ENCODE results near the gene MAZ. TPM values are rescaled to one million over a fixed set of nuclear protein-coding genes. Genes with fewer than 3 reads are reported as not detected.

Gene MAZ
- total and polyA plus RNA-seq, 7 experiments from 2014 or later, result 36.9 to 424 (median 202) TPM

DNA sequence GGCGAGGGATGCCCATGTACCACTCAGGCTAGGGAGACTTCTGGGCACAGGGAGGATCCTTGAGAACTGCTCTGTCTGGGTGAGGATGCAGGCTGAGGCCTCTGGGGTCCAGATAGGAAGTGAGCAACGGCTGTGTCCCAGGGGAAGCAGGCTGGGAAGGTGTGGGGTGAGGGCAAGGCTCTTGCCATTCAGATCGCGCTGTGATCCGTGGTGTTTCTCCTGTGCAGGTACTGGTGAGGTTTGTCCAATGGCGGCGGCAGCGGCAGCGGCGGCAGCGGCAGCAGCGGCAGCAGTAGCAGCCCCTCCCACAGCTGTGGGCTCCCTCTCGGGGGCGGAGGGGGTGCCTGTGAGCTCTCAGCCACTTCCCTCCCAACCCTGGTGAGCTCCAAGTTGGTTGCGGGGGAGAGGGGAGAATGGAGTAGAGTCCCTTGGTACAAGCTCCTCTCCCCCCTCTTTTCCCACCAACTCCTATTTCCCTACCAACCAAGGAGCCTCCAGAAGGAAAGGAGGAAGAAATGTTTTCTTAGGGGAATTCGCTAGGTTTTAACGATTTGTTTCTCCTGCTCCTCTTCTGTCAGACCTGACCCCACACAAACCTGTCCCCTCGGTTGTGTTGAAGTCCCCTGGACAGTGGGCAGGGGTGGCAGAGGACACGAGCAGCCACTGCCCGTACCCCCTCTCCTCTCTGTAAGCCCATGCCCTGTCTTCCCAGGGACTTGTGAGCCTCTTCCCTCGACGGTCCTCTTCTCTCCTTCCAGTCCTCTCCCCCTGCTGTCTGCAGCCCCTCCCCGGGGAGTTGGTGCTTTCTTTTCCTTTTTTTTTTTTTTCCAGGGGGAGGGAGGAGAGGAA, 3.7 kb downstream of the MAZ start:
- CTCF ChIA-PET, result interaction anchor here (0.6 to 3.0 kb wide), 4 partner anchors 10 to 195 kb away, joined by 3 to 13 read pairs (median 4); partner anchors contain the start of gene MVP
- Histone ChIP-seq H3K4me1 (ENCODE audit: control insufficient read depth in 2 of 2, insufficient read depth in 2 of 2, low read length in 2 of 2) (peaks cover 31 to 44% of the 10 kb centered on the region in 2 donors), H3K4me3 (ENCODE audit: low read length) (peak overlapping the region; percentile 80)

DNA sequence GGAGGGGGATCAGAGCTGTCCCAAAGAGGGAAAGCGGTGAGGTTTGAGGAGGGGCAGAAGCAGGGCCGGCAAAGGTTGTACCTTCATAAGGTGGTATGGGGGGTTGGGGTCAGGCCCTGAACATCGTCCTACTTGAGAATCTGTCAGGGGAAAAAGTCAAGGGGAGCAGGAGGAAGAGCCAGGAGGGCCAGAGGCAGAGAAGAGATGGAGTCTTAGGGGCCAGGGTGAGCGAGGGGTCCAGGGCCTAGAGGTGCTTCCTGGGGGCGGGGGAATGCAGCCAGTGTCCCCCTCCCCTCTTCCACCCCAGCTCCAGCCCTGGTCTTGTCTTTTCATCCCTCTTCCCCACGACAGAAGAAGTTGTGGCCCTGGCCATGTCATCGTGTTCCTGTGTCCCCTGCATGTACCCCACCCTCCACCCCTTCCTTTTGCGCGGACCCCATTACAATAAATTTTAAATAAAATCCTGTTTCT, 4.4 kb downstream of the MAZ start:
- Histone ChIP-seq H3K4me3 (ENCODE audit: low read length) (peak overlapping the region; percentile 80), H3K27me3 (ENCODE audit: control insufficient read depth in 2 of 2, insufficient read depth in 2 of 2, low read length in 2 of 2) (no peaks in the 10 kb centered on the region), H3K36me3 (ENCODE audit: control insufficient read depth in 2 of 3, insufficient read depth in 3 of 3, low read length in 3 of 3) (peaks cover 0 to 14% (median 8%) of the 10 kb centered on the region in 3 experiments), H3K4me1 (ENCODE audit: control insufficient read depth in 2 of 2, insufficient read depth in 2 of 2, low read length in 2 of 2) (peaks cover 35 to 46% of the 10 kb centered on the region in 2 donors), H3K27ac (ENCODE audit: low read depth, low read length) (peak overlapping the region; percentile 79), H3K9me3 (ENCODE audit: control insufficient read depth in 2 of 3, low read length in 3 of 3) (no peaks in the 10 kb centered on the region)
- peaks cover 0 to 26% (median 3%) of the 10 kb centered on the region in 5 donors for H3K36me3 Mint-ChIP-seq
- intact Hi-C loops (cut with micrococcal nuclease), result loop anchor here in 1 of 2 donors (10.0 kb wide), 1 partner anchor 216 kb away; no protein-coding TSS in a partner anchor
- ChIA-PET CTCF (interaction anchor here (1.9 to 3.0 kb wide), 2 partner anchors 37 to 110 kb away, joined by 4 to 13 read pairs; no protein-coding TSS in a partner anchor), POLR2A (interaction anchor here (1.0 to 6.5 kb wide), 10 partner anchors 10 to 255 kb away, joined by 3 to 75 read pairs (median 9); partner anchors contain the start of genes ALDOA, KIF22 and MVP)
- peaks cover 0 to 23% (median 0%) of the 10 kb centered on the region in 5 donors for H3K27me3 Mint-ChIP-seq
- no peak for ATAC-seq
- peaks cover 0 to 5% (median 0%) of the 10 kb centered on the region in 11 donors for H3K9me3 Mint-ChIP-seq
- DNase-seq, result no peak
- H3K4me1 Mint-ChIP-seq, result peaks cover 29 to 65% (median 56%) of the 10 kb centered on the region in 7 donors
- peak overlapping the region; percentile 72 to 97 (median 90) for H3K27ac Mint-ChIP-seq
- peak overlapping the region; percentile 84 to 96 (median 90) for H3K4me3 Mint-ChIP-seq

More for the DNA sequence above, 3.7 kb downstream of the MAZ start:
- H3K27me3 Mint-ChIP-seq, result peaks cover 0 to 22% (median 0%) of the 10 kb centered on the region in 5 donors
- Histone ChIP-seq H3K36me3 (ENCODE audit: control insufficient read depth in 2 of 3, insufficient read depth in 3 of 3, low read length in 3 of 3) (peaks cover 0 to 14% (median 8%) of the 10 kb centered on the region in 3 experiments), H3K27me3 (ENCODE audit: control insufficient read depth in 2 of 2, insufficient read depth in 2 of 2, low read length in 2 of 2) (no peaks in the 10 kb centered on the region), H3K9me3 (ENCODE audit: control insufficient read depth in 2 of 3, low read length in 3 of 3) (no peaks in the 10 kb centered on the region), H3K27ac (ENCODE audit: low read depth, low read length) (peak overlapping the region; percentile 79)
- peaks cover 30 to 64% (median 54%) of the 10 kb centered on the region in 7 donors for H3K4me1 Mint-ChIP-seq
- ATAC-seq, result no peak
- peaks cover 0 to 29% (median 3%) of the 10 kb centered on the region in 5 donors for H3K36me3 Mint-ChIP-seq
- peak overlapping the region; percentile 76 to 96 (median 88) for H3K4me3 Mint-ChIP-seq
- DNase-seq, result peak in 6 of 9 donors; percentile 27 to 52 (median 39)
- intact Hi-C loops (cut with micrococcal nuclease), result loop anchor here (2.0 to 10.0 kb wide), 8 partner anchors 63 to 1112 kb away; partner anchors contain the start of genes ALDOA (in 1 of the 2), C16orf54 (in 1 of the 2), FBRS (in 1 of the 2) and FBXL19 (in 1 of the 2)
- peak overlapping the region; percentile 72 to 97 (median 90) for H3K27ac Mint-ChIP-seq
- H3K9me3 Mint-ChIP-seq, result peaks cover 0 to 1% (median 0%) of the 10 kb centered on the region in 11 donors
- POLR2A ChIA-PET, result interaction anchor here (1.2 to 6.5 kb wide), 8 partner anchors 11 to 255 kb away, joined by 3 to 75 read pairs (median 20); partner anchors contain the start of genes ALDOA, KIF22 and MVP

DNA sequence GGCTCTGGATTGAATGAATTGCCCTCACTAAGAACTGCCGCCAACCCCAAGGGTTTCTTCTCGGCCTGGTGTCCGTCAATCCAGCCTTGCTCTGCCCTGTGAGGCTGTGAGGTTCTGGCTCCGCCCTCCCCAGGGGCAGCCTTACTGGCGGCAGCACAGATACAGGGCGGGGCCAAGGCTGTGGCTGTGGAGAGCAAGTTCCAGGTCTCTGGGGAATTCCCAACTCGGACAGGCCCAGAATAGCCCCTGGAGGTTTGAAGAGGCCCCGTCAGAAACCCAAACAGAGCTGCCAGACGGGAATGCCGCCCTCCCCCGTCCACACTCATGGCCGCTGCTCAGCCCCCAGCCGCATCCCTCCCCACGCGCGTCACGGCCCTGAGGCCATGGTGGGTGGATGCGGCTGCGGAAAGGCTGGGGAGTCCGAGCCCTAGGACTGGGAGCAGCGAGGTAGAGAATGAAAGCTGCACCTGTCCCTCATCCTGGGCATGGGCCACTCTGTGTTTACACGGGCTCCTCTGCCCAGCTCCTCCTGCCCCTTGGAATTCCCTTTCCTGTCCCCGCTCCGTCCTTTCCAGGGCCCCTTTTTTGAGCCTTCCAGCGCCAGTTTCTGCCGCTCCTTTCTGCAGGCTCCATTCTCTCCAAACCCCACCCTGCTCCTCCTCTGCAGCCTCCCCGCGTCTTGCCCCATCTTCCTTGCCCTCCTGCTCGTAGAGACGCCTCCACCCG, 5.0 kb downstream of the MAZ start:
- ATAC-seq, result peak; percentile 41
- Mint-ChIP-seq H3K4me3 (peak overlapping the region; percentile 84 to 96 (median 90)), H3K36me3 (peaks cover 0 to 28% (median 3%) of the 10 kb centered on the region in 5 donors), H3K9me3 (peaks cover 0 to 7% (median 0%) of the 10 kb centered on the region in 11 donors), H3K27ac (peak overlapping the region; percentile 72 to 97 (median 90)), H3K27me3 (peaks cover 0 to 25% (median 0%) of the 10 kb centered on the region in 5 donors), H3K4me1 (peaks cover 29 to 68% (median 59%) of the 10 kb centered on the region in 7 donors)
- ChIA-PET CTCF (interaction anchor here (0.6 to 3.0 kb wide), 3 partner anchors 37 to 120 kb away, joined by 3 to 13 read pairs (median 4); no protein-coding TSS in a partner anchor), POLR2A (interaction anchor here (0.6 to 6.5 kb wide), 7 partner anchors 10 to 110 kb away, joined by 3 to 75 read pairs (median 7); partner anchors contain the start of genes KIF22 and MVP)
- Histone ChIP-seq H3K27me3 (ENCODE audit: control insufficient read depth in 2 of 2, insufficient read depth in 2 of 2, low read length in 2 of 2) (no peaks in the 10 kb centered on the region), H3K4me3 (ENCODE audit: low read length) (peak overlapping the region; percentile 80), H3K9me3 (ENCODE audit: control insufficient read depth in 2 of 3, low read length in 3 of 3) (no peaks in the 10 kb centered on the region), H3K27ac (ENCODE audit: low read depth, low read length) (peak overlapping the region; percentile 79), H3K4me1 (ENCODE audit: control insufficient read depth in 2 of 2, insufficient read depth in 2 of 2, low read length in 2 of 2) (peaks cover 35 to 46% of the 10 kb centered on the region in 2 donors), H3K36me3 (ENCODE audit: control insufficient read depth in 2 of 3, insufficient read depth in 3 of 3, low read length in 3 of 3) (peaks cover 0 to 14% (median 8%) of the 10 kb centered on the region in 3 experiments)
- intact Hi-C loops (cut with micrococcal nuclease), result loop anchor here in 1 of 2 donors (10.0 kb wide), 1 partner anchor 217 kb away; no protein-coding TSS in a partner anchor
- peak in 7 of 9 donors; percentile 46 to 83 (median 48) for DNase-seq

DNA sequence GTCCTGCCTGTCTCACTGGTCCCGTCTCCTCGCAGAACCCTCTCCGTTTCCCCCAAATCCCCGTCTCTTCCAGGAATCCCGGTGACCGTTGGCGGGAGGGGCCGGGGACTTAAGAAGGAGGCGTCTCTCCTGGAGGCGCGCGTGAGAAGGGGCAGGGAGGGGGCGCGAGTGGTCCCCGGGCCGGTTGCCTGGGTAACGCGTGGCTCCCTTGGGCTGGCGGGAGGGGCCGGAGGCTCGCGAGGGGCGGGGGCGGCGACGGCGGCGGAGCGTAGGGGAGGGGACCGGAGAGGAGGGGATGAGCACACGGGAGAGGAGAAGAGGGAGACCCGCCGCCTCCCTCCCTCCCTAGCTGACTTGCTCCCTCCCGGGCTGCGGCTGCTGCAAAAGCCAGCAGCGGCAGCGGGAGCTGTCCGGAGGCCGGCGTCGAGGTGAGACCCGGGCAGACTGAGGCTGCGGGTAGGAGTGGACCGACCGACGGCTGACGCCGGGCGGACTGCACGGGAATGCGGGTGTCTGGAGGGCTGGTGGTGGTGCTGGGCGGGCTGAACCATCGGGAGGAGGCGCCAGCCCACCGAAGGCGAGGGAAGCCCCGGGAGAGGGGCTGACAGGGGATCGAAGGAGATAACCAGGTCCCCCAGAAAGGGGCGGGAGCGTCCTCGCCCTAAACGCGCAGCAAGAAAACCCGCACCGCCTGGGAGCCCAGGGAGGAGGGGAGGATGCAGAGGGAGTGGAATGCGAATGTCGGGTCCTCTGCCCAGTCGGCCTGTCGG, 5.8 kb downstream of the MAZ start, which contains the start of gene PRRT2:
Gene PRRT2 (plus strand): TSS at position 298 of the 770 bp plus-strand sequence. CDS start 862 bp downstream, outside the sequence.
- Histone ChIP-seq H3K27me3 (ENCODE audit: control insufficient read depth in 2 of 2, insufficient read depth in 2 of 2, low read length in 2 of 2) (no peaks in the 10 kb centered on the region), H3K4me3 (ENCODE audit: low read length) (peak within 1 kb of the TSS; percentile 80), H3K36me3 (ENCODE audit: control insufficient read depth in 2 of 3, insufficient read depth in 3 of 3, low read length in 3 of 3) (peaks cover 0 to 14% (median 8%) of the 10 kb centered on the region in 3 experiments), H3K9me3 (ENCODE audit: control insufficient read depth in 2 of 3, low read length in 3 of 3) (no peaks in the 10 kb centered on the region), H3K4me1 (ENCODE audit: control insufficient read depth in 2 of 2, insufficient read depth in 2 of 2, low read length in 2 of 2) (peaks cover 37 to 46% of the 10 kb centered on the region in 2 donors), H3K27ac (ENCODE audit: low read depth, low read length) (peak within 1 kb of the TSS; percentile 79)
- H3K9me3 Mint-ChIP-seq, result peaks cover 0 to 7% (median 0%) of the 10 kb centered on the region in 11 donors
- H3K36me3 Mint-ChIP-seq, result peaks cover 0 to 32% (median 3%) of the 10 kb centered on the region in 5 donors
- H3K4me1 Mint-ChIP-seq, result peaks cover 29 to 73% (median 64%) of the 10 kb centered on the region in 7 donors
- CTCF ChIA-PET, result interaction anchor here (1.9 to 3.0 kb wide), 2 partner anchors 36 to 111 kb away, joined by 4 to 13 read pairs; no protein-coding TSS in a partner anchor
- POLR2A ChIA-PET, result interaction anchor here (0.9 to 6.5 kb wide), 7 partner anchors 8 to 110 kb away, joined by 3 to 75 read pairs (median 7); partner anchors contain the start of genes KIF22 and MVP
- H3K27me3 Mint-ChIP-seq, result peaks cover 0 to 25% (median 0%) of the 10 kb centered on the region in 5 donors
- peak in 3 of 9 donors; percentile 21 to 70 (median 59) for DNase-seq
- H3K4me3 Mint-ChIP-seq, result peak within 1 kb of the TSS; percentile 84 to 96 (median 90)
- ATAC-seq, result no peak
- H3K27ac Mint-ChIP-seq, result peak within 1 kb of the TSS; percentile 72 to 97 (median 90)
- intact Hi-C loops (cut with micrococcal nuclease), result loop anchor here in 1 of 2 donors (10.0 kb wide), 1 partner anchor 217 kb away; no protein-coding TSS in a partner anchor
